GM12872 (cell line): ENCODE measurements around the gene HHIPL1.

Experiments used
- TF ChIP-seq, protein P1 (sequence below): IDR thresholded peaks from 3 replicates; pipeline ENCODE4 v1.5.1; 2011; ENCODE audit warnings: low read depth, mild to moderate bottlenecking, low read length, moderate library complexity; ENCODE audit not compliant: insufficient read depth

Gene HHIPL1

DNA sequence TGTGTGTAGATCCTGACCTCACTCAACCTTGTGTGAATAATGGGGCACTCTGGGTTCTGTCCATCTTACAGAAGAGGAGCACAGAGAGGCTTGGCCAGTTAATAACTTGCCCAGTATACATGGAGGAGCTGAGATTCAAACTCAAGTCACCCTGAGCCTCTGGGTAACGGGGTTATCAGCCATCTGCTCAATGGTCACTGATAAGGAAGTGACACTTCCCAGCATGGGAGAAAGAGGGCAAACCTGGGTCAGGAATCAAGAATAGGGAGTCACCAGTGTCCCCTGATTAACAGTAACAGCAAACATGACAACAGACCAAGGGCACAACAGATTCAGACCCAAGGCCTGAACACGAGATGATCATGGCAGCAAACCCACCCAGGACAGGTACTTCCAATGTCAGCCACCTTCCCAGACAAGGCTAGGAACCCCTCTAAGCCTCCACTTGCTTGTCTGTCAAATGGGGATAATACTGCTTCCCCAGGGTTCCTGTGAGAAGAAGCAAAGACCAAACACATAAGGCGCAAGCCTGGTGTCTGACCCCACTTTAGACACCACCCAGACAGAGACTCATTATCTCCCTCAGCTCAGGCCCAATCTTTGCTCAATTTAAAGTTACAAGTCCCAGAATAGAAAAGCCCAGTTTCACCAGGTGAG is 44.6 kb upstream of the HHIPL1 start:
- TF ChIP-seq, protein P1, sequence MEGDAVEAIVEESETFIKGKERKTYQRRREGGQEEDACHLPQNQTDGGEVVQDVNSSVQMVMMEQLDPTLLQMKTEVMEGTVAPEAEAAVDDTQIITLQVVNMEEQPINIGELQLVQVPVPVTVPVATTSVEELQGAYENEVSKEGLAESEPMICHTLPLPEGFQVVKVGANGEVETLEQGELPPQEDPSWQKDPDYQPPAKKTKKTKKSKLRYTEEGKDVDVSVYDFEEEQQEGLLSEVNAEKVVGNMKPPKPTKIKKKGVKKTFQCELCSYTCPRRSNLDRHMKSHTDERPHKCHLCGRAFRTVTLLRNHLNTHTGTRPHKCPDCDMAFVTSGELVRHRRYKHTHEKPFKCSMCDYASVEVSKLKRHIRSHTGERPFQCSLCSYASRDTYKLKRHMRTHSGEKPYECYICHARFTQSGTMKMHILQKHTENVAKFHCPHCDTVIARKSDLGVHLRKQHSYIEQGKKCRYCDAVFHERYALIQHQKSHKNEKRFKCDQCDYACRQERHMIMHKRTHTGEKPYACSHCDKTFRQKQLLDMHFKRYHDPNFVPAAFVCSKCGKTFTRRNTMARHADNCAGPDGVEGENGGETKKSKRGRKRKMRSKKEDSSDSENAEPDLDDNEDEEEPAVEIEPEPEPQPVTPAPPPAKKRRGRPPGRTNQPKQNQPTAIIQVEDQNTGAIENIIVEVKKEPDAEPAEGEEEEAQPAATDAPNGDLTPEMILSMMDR: no peak

DNA sequence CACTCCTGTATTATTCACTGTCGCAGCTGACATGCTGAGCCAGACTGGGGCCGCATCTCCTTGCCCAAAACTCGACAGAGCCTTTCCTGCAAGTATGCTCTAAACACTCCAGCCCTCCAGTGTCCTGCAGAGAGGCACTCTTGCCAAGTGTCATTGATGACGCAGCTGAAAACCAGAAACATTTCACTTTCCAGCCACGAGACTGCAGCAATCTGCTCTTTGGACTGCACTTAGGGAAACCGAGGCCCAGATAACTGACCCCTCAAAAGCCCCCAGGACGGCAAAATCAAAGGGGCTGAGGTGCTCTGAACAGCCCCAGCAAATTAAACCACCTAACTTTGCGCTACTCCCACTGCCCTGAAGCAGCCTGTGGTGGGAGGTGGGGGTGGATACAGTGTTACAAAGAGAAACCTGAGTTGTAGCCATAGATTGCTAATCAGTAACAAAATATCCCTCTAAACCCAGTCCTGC is 43.5 kb upstream of the HHIPL1 start:
- TF ChIP-seq, protein P1: no peak

DNA sequence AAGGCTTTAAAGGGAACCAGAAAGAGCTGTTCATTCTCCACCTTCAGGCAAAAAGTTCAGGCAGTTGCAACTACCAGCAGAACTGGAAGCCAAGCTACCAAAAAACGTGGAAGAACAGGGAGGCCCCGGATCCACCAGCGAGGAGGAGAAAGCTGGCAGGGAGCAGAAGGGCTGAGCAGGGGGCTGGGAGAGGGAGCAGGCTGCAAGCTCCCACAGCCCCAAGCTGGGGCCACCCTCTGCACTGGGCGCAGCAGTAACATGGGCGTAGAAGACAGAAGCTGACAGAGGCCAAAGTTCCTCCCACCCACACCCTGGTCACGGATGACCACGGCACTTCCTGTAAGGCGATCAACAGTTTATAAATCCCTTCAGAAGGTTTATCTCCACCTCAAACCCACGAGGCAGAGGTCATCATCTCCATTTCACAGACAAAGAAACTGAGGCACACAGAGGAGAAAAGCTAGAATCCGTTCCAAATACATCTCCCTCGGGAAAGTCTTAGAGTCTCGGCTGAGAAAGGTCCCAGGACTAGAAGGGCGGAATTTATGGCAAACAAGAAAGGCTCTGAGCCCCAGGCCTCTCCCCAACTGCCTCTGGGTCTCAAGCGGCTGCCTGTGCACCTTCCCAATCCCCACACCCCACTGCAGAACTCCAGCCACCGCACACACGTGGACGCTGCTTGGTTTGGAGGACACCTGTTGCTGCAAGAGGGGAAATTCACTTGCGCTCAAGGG is 42.7 kb upstream of the HHIPL1 start:
- TF ChIP-seq, protein P1: no peak

DNA sequence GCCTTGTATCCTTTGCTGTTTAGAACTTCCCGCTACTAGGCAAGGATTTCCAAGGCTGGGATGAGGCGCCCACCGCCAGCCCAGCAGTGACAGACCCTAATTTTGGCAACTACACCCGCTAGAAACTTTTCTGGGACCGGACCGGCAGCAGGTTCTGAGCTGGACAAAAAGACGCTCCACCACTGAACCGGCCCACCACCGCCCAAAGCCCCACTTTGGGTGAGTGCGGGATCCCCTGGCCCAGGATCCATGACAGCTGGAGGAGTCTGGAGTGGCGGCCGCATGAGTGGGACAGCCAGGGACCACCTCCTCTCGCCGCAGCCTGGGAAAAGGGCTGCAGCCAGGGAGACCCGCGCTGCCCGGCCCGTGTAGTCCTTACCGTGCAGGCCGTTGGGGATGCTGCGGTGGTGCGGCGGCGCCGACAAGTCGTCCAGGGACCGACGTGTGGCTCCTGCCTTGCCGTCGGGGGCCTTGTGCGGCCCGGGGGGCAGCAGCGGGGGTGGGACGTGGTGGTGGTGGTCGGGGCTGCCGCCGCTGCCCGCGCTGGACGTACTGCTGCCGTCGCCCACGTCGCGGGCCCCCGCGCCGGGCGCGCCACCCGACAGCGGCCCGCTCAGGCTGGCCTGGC is 42.0 kb upstream of the HHIPL1 start:
- TF ChIP-seq, protein P1: no peak

DNA sequence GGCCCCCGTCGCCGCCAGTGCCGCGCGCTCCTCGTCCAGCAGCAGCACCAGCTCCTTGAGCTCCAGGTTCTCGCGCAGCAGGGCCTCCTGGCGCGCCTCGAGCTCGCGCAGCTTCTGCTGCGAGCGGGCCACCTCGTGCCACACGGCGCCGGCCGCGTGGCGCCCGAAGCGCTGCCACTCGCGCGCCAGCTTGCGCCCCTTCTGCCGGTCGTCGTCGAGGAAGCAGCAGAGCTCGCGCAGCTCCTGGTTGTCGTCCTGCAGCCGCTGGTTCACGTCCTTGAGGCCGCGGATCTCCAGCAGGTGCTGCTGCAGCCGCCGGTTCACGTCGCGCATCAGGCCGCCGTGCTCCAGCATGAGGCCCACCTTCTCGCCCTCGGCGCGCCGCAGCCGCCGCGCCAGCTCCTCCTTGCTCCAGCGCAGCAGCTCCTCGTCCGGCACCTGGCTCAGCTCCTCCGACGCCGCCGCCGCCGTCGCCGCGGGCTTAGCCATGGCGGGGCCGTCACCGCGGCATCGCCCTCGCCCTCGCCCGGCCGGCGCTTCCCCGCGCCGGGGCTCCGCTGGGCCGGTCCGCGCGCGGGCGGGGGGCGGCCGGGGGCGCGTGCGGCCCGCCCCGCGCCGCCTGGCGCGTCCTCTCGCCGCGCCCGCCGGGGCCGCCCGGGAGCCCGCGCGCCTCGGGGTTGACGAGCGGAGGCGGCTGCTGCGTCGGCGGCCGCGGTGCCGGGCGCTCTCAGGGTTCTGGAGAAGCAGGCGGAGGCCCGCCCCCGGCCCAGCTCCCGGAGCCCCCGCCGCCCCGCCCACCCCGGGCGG is 41.3 kb upstream of the HHIPL1 start, which contains the start of gene CCDC85C:
TSS of gene CCDC85C (minus strand) at position 737 of the 807 bp plus-strand sequence. CDS start at position 489, 248 bp downstream.
- TF ChIP-seq, protein P1: no peak

DNA sequence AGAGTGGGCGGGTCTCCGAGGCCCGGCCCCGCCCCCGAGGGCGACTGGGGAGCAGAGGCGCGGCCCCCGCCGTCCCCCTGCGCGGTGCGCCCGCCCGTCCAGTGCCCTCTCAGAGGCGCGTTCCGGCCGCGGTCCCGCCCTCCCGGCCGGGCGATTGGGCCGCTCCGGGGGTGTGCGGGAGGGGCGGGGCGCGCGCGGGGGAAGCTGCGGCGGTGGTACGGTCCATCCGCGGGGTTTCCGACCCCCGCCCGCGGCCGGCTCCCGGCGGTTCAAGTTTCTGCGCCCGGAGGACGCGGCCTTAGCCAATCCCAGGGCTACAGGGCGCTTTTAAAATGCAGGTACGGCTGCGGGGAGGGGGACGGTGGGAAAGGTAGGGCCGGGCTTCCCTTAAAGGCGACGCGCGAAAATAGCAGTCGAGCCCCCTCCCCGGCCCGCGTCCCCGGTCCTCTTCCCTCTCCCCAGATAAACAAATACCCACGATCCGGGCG is 40.6 kb upstream of the HHIPL1 start:
- TF ChIP-seq, protein P1: no peak

DNA sequence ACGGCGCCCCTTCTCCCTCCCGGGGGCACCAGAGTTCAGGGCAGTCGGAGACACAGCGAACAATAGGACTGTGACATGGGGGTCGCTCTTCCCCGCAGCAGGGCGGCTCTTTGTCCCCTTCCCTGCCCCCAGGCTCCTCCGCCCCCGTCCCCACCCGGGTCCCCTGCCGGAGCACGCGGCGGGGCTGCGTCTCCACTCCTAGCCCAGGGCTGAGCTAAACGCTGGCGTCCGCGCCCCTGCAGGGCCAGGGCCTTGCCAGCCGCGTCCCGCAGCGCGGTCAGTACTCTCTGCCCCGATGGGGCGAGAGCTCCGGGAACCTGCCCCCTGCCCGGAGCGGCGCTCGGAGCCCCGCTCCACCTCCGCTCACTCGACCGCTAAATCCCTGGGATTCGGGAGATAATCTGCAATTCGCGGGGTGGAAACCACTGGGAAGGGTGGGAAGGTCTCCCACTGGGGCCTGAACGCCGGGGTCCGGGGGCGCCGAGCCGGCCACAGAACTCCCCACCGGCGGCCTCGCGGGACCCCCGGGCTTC is 40.1 kb upstream of the HHIPL1 start:
- TF ChIP-seq, protein P1: no peak
